Measurements from ENCODE around the gene AKT3. TPM values are rescaled to one million over a fixed set of nuclear protein-coding genes. Genes with fewer than 3 reads are reported as not detected.

Gene AKT3
- total RNA-seq, 4 donors from 2014 or later, result 8.5 to 16.0 (median 15.2) TPM

- intact Hi-C loops (cut with DNase I; ENCODE audit: low total_unique reads), result no loop called here
- no peak for DNase-seq
- TF ChIP-seq POLR2A (IDR thresholded peaks at IDR 0.05), result no peak
- TF ChIP-seq CTCF (IDR thresholded peaks at IDR 0.05 in 4 of 5, conservative IDR thresholded peaks at IDR 0.05 in 1 of 5), result no peak
- Histone ChIP-seq H3K9me3 (peaks cover 0 to 18% (median 3%) of the 10 kb centered on the region in 3 donors), H3K4me3 (no peak overlapping the region), H3K36me3 (no peaks in the 10 kb centered on the region), H3K27me3 (no peaks in the 10 kb centered on the region), H3K4me1 (no peaks in the 10 kb centered on the region), H3K27ac (no peak overlapping the region)
- in situ Hi-C loops (cut with MboI; ENCODE audit: low sequenced_read_pairs in 4 of 4), result no loop called here
- ATAC-seq, result no peak
Observed at GRCh38 chr1:243598433-243598832, 251.6 kb downstream of the AKT3 start.

GRCh38 chr1:243597383-243597782, 252.7 kb downstream of the AKT3 start:
- in situ Hi-C loops (cut with MboI; ENCODE audit: low sequenced_read_pairs in 4 of 4), result no loop called here
- ATAC-seq, result no peak
- no peak overlapping the region for H3K4me3 ChIP-seq

GRCh38 chr1:243596431-243597062, 253.5 kb downstream of the AKT3 start:
- no peak overlapping the region for H3K4me3 ChIP-seq
- in situ Hi-C loops (cut with MboI; ENCODE audit: low sequenced_read_pairs in 4 of 4), result no loop called here
- intact Hi-C loops (cut with DNase I; ENCODE audit: low total_unique reads), result no loop called here
- TF ChIP-seq CTCF (IDR thresholded peaks at IDR 0.05 in 4 of 5, conservative IDR thresholded peaks at IDR 0.05 in 1 of 5) (no peak), POLR2A (IDR thresholded peaks at IDR 0.05) (no peak)
- H3K9me3 ChIP-seq, result peaks cover 0 to 2% (median 0%) of the 10 kb centered on the region in 3 donors
- H3K27me3 ChIP-seq, result no peaks in the 10 kb centered on the region
- H3K27ac ChIP-seq, result no peak overlapping the region
- no peaks in the 10 kb centered on the region for H3K36me3 ChIP-seq
- ATAC-seq, result no peak
- H3K4me1 ChIP-seq, result no peaks in the 10 kb centered on the region
- no peak for DNase-seq

More at GRCh38 chr1:243597383-243597782, 252.7 kb downstream of the AKT3 start:
- H3K27ac ChIP-seq, result no peak overlapping the region
- TF ChIP-seq POLR2A (IDR thresholded peaks at IDR 0.05) (no peak), CTCF (IDR thresholded peaks at IDR 0.05 in 4 of 5, conservative IDR thresholded peaks at IDR 0.05 in 1 of 5) (no peak)
- no peaks in the 10 kb centered on the region for H3K36me3 ChIP-seq
- DNase-seq, result no peak
- H3K9me3 ChIP-seq, result peaks cover 0 to 10% (median 3%) of the 10 kb centered on the region in 3 donors
- intact Hi-C loops (cut with DNase I; ENCODE audit: low total_unique reads), result no loop called here
- no peaks in the 10 kb centered on the region for H3K27me3 ChIP-seq
- no peaks in the 10 kb centered on the region for H3K4me1 ChIP-seq

DNA sequence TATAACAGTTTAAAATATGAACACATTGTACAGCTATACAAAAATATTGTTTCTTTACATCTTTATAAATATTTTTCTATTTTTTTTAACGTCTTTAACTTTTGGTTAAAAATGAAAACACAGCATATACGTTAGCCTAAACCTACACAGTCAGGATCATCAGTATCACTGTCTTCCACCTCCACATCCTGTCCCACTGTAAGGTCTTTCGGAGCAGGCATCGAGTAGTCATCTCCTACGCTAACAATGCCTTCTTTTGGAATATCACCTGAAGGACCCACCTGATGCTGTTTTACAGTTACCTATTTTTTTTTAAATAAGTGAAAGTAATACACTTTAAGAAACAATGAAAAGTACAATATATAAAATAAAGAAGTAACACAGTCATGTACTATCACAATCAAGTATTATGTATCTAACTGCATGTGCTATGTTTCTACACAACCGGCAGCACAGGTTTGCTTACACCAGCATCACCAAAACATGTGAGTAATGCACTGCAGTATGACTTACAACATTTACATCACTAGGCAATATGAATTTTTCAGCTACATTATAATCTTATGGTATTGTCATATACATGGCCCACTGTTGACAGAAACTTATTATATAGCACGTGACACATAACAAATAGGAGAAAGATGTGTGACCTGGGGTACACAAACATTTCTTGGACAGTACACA, 254.4 kb downstream of the AKT3 start:
- no peak for ATAC-seq
- Histone ChIP-seq H3K27me3 (no peaks in the 10 kb centered on the region), H3K4me1 (no peaks in the 10 kb centered on the region), H3K36me3 (no peaks in the 10 kb centered on the region), H3K9me3 (no peaks in the 10 kb centered on the region), H3K4me3 (no peak overlapping the region), H3K27ac (no peak overlapping the region)
- intact Hi-C loops (cut with DNase I; ENCODE audit: low total_unique reads) (no loop called here), in situ Hi-C loops (cut with MboI; ENCODE audit: low sequenced_read_pairs in 4 of 4) (no loop called here)
- TF ChIP-seq POLR2A (IDR thresholded peaks at IDR 0.05) (no peak), CTCF (IDR thresholded peaks at IDR 0.05 in 4 of 5, conservative IDR thresholded peaks at IDR 0.05 in 1 of 5) (no peak)
- no peak for DNase-seq

Data from gastrocnemius medialis (tissue), 4 donors.